ENCODE results near the gene UBE3D. TPM values are rescaled to one million over a fixed set of nuclear protein-coding genes. Genes with fewer than 3 reads are reported as not detected.

Gene UBE3D
- polyA plus RNA-seq (ENCODE audit: insufficient read length in 4 of 4) = 10 to 100 TPM in 1 of 4 donors, 1 to 10 TPM in 3; 7.1 to 11.5 (median 9.1) TPM

- DNase-seq (ENCODE audit: low read depth in 4 of 4, low spot score in 2 of 4) = peak; percentile 67 to 79 (median 74)
Observed at GRCh38 chr6:83065511-83066192, at the start of gene UBE3D. TSS of gene UBE3D (minus strand) at chr6:83065841. CDS start at chr6:83065718, 123 bp downstream.

- DNase-seq (ENCODE audit: low read depth in 4 of 4, low spot score in 2 of 4) = no peak
Observed at GRCh38 chr6:83114164-83114563, 48.5 kb upstream of the UBE3D start.

GRCh38 chr6:83113258-83113657 lies 47.6 kb upstream of the UBE3D start:
- DNase-seq (ENCODE audit: low read depth in 4 of 4, low spot score in 2 of 4) = no peak

DNA sequence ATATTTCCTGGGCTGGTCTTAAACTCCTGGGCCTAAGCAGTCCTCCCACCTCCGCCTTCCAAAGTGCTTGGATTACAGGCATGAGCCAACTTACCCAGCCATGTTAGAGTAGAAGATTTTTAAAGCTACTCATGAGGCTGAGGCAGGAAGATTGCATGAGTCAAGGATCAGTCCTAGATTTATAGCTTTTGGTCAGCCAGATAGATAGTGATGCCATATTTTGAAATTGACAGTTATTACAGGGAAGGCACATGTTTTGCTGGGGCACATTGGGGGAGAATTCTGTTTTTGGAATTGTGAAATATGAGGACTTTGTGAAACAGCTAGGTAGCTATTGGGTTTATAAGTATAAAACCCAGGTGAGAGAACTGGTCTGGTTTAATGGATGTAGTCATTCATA lies 42.7 kb upstream of the UBE3D start:
- no peak for DNase-seq (ENCODE audit: low read depth in 4 of 4, low spot score in 2 of 4)

DNA sequence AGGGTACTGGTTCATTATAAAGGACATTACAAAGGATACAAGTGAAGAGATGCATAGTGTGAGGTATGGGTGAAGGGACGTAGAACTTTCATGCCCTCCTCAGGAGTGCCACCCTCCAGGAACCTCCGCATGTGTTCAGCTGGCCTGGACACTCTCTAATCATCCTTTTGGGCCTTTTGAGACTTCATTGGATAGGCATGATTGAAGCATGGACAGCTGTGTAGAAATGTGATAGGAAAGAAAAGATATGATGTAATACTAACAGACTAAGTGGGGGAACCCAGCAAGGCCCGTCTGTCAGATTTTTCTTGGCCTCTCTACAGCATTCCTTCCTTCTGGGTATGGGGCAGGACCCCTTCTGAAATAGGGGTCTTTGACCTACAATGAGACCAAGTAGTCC lies 32.9 kb upstream of the UBE3D start:
- no peak for DNase-seq (ENCODE audit: low read depth in 4 of 4, low spot score in 2 of 4)

- DNase-seq (ENCODE audit: low read depth in 4 of 4, low spot score in 2 of 4) = no peak
Observed at GRCh38 chr6:83097675-83098074, 32.0 kb upstream of the UBE3D start.

DNA sequence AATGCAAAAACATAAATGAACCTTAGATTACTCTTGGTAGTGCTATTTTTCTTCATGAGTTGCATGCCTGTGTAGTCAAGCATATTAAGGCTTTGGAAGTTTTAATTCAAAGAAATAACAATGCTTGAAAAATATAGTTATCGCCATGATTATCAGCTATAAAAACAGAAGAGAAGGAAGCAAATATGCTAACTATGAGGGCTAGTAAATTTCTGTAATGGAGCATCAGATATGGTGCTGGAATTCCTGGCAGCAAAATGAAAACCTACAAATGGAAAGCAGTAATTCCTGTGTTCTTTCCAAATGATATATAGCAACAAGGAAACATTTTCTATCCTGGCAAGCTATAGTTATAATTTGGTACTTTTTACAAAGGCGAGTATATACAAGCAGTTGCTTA lies 31.6 kb upstream of the UBE3D start:
- DNase-seq (ENCODE audit: low read depth in 4 of 4, low spot score in 2 of 4) = no peak

GRCh38 chr6:83096791-83097190 lies 31.1 kb upstream of the UBE3D start:
- DNase-seq (ENCODE audit: low read depth in 4 of 4, low spot score in 2 of 4) = no peak

GRCh38 chr6:83092756-83093399 lies 27.2 kb upstream of the UBE3D start:
- no peak for DNase-seq (ENCODE audit: low read depth in 4 of 4, low spot score in 2 of 4)

GRCh38 chr6:83086751-83087150 lies 21.1 kb upstream of the UBE3D start:
- DNase-seq (ENCODE audit: low read depth in 4 of 4, low spot score in 2 of 4) = no peak

DNA sequence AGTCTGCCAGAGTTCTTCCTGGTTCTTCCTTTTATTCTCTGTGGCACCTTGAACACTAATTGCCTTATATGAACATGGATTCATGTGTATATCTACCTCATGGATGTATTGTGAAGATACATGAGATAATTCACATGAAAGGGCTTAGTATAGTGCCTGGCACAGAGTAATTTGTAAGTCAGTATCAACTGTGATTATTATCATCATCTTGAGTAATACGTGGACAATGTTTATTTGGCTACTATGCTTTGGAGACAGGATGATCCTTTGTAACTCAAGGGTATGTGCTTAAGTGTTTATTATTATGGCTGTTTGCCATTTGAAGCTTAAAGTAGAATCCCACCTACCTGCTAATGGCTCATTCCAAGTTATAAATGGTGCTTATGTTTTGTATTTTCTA lies 17.8 kb upstream of the UBE3D start:
- no peak for DNase-seq (ENCODE audit: low read depth in 4 of 4, low spot score in 2 of 4)

DNA sequence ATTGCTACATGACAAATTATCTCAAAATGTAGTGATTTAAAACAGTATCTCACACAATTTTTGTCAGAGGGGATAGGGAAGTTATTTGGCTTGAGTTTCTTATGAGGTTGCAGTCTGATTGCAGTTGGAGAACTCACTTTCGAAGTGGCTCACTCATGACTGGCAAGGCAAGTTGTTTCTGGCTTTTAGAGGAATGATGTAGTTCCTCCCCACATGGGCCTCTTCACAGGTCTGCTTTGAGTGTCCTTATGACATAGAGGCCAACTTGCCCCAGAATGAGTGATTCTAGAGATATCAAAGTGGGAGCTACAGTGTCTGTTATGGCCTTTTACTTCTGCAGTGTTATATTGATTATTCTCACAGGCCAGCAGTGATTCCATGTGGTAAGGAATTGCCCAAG lies 8.0 kb upstream of the UBE3D start:
- DNase-seq (ENCODE audit: low read depth in 4 of 4, low spot score in 2 of 4) = no peak

- DNase-seq (ENCODE audit: low read depth in 4 of 4, low spot score in 2 of 4) = no peak
Observed at GRCh38 chr6:83072726-83073125, 7.1 kb upstream of the UBE3D start.

DNA sequence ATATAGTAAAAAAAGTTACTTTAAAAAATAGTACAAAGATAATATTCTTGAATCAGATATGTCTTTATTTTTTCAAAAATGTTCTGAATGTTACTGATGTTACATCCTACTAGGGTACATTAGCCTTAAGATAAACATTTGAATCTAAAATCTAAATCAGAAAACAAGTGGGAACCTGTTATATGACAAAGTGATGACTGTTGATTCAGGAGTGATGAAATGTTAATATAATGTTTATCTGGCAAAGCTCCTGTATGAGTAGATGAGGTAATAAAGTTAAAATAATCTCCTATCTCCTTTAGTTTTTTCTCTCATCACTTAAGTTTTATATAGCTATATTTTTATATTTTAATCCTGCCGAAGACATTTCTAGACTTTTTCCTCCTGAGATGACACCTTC lies 6.1 kb upstream of the UBE3D start:
- DNase-seq (ENCODE audit: low read depth in 4 of 4, low spot score in 2 of 4) = no peak

- no peak for DNase-seq (ENCODE audit: low read depth in 4 of 4, low spot score in 2 of 4)
Observed at GRCh38 chr6:83071023-83071422, 5.4 kb upstream of the UBE3D start.

- no peak for DNase-seq (ENCODE audit: low read depth in 4 of 4, low spot score in 2 of 4)
Observed at GRCh38 chr6:83069633-83070032, 4.0 kb upstream of the UBE3D start.

GRCh38 chr6:83068616-83069015 lies 3.0 kb upstream of the UBE3D start:
- DNase-seq (ENCODE audit: low read depth in 4 of 4, low spot score in 2 of 4) = no peak

- DNase-seq (ENCODE audit: low read depth in 4 of 4, low spot score in 2 of 4) = peak; percentile 77 to 89 (median 81)
Observed at GRCh38 chr6:83067448-83068439, 2.1 kb upstream of the UBE3D start, which contains the start of gene DOP1A. TSS of gene DOP1A (plus strand) at chr6:83067671. CDS start at chr6:83096978, 29,307 bp downstream.

GRCh38 chr6:83062225-83062624 lies 3.4 kb downstream of the UBE3D start:
- DNase-seq (ENCODE audit: low read depth in 4 of 4, low spot score in 2 of 4) = no peak

GRCh38 chr6:83061190-83061589 lies 4.5 kb downstream of the UBE3D start:
- no peak for DNase-seq (ENCODE audit: low read depth in 4 of 4, low spot score in 2 of 4)

DNA sequence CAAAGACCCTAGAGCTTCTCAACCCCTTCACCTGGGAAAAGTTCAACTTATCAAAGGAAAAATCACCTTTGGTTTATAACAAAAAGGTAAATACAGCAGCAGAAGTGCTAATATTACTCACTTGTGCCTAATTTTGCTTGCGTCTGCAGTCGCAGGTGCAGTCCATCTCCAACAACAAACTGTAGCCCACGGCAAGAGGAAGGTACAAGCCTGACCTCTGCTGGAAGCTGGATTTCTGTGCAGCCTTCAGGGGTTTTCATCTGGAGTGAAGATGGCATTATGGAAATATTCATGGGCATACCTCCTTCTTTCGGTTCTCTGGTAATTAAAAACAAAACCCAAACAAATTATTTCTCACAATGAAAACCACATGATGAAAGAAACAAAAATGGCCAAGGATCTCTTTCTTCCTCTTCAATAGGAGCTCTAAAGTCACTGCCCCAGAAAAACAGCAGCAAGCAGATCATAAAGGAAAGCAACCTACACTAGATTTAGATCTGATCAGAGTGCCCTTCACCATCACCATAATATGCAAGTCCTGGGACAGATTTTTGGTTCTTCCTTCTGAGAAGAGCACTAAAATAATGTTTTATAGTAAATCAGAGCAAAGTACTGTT lies 7.8 kb downstream of the UBE3D start:
- peak in 1 of 4 donors; percentile 34 for DNase-seq (ENCODE audit: low read depth in 4 of 4, low spot score in 2 of 4)
